ENCODE results near the gene TBC1D20.
"Not testable (repeated sequence)": the region's sequence is repeated elsewhere in the genome, so short reads cannot be mapped to it uniquely, and the experiment has no call there.

Gene TBC1D20

GRCh38 chr20:475463-476357 lies 13.4 kb upstream of the TBC1D20 start:
- DNase-seq, result no peak

DNA sequence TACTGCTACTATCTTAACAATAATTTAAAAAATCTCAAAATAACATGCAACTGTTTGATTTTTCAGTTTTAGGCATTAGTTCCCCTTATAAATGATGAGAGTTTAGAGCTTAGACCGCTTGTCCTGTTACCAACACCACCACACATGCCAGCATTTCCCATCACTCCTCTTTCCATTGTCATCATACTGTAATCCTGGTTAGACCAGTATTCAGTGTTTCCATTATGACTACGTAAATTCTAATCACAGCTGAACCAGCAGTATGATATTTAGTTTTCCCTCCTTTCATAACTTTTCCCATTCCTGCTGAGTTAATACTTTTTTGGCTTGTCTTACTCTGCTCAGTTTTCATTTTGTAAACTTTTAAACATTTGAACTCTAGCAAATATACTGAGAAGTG lies 12.2 kb upstream of the TBC1D20 start:
- no peak for DNase-seq

DNA sequence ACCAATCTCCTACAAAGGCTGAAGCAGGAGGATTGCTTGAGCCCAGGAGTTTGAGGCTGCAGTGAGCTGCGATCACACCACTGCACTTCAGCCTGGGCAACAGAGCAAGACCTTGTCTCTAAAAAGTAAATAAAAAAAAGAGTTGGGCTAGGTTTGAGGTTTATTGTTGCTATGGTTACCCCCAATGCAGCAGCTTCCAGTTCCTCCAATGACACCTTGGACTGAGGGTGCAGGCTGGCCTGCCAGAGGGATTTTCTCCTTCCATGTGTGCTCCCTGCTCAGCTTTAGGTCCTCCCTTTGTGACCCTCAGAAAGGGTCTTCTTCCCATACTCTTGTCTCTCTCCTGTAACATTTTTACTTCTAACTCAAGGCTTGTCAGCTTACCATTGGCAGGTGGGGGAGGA lies 10.6 kb upstream of the TBC1D20 start:
- DNase-seq, result no peak

- DNase-seq, result no peak
Measured at GRCh38 chr20:472137-472846, 10.0 kb upstream of the TBC1D20 start.

DNA sequence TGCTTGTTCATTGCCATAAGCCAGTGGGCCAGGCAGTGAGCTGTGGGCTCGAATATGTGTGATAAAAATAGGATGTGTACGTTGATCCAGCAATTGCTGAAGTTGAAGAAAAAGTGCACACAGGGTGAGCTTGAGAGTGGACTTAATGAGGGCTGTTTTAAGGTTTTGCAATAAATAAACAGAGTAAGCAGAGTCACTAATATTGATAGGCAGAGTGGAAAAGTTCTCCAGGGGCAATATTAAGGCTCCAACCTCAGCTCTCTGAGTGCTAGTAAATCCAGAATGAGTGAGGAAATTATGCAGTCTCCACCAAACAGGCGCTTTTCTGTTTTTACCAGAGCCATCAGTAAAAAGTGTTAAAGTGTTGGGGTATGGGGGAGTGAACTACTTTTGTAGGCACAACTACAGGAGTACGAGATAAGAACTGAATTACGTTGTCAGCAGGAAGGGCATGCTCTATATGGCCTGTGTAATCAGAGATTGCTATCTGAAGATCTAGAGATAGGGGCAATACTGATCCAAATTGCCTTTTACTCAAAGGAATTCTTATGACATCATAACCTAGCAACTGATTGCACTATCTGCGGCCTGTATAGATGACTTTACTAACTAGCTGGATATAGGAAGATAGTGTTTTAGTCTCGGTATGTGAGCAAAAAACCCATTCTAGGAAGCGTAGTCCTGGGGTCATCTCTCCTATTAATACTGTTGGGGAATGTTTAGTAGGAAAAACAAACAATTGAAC lies 7.6 kb upstream of the TBC1D20 start:
- no peak for DNase-seq

DNA sequence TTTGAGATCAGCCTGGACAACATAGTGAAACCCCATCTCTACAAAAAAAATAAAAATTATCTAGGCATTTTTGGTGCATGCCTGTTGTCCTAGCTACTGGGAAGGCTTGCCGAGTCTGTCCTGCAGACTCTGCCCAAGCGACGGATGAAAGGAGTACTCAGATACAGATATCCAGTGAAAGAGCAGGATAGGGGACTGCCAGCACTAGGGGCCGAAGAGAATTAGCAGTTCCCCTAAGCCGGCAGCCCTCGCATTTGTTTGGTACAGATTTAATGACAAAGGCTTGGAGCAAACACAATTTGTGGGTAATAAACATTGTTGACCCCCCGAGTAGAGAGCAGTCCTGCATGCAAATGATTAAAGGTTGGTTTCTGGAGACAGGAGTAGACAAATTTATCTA lies 5.4 kb upstream of the TBC1D20 start:
- no peak for DNase-seq

DNA sequence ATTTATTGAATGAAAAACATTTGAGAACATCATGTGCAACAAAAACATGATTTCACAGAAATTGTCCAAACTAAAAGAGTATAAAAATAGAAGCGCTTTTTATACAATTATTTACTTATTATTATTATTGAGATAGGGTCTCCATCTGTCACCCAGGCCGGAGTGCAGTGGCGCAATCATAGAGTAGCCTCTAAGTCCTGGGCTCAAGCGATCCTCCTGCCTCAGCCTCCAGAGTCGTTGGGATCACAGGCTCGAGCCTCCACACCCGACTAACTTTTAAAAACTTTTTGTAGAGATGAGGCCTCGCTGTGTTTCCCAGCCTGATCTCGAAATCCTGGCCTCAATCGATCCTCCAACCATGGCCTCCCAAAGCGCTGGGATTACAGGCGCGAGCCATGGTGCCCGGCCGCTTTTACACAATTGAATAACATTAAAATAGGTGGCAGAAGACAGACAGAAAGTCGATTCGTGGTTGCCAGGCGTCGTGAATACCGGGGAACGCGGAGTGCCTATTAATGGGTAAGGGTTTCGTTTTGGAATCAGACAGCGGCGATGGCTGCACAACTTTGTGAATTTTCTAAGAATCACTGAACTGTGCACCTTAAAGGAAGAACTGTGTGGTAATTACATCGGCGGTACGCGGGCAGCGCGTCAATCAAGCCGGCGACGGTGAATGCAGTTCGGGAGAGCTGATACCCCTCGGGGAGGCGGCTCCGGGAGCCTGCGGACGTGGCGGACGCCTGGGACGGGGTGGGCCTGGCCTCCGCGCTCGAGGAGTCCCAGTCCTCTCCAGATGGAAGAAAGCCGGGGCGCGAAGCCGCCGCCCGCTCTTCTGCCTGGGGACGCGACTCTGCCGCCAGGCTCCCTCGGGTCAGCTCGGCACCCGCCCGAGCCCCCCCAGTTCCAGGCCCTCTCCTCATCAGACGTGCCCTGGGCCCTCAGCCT lies 807 bp downstream of the TBC1D20 start:
- peak; percentile 44 for DNase-seq

DNA sequence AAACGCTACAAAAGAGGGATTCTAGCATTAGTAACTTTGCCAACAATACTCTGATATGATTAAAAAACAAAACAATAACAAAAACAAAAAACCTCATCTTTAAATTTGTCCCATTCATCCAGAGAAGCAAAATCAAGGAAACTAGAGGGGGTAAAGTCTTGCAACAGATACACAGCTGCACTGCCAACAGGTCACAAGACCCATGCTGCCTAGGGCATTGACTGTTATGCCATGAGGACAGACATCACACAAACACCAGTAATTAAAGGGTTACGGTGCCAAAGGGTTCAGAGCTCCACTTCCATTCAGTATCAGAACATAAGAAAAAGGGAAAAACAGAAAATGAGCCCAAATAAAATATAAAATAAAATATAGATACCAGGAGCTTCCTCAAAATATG lies 1.6 kb downstream of the TBC1D20 start:
- DNase-seq, result no peak

DNA sequence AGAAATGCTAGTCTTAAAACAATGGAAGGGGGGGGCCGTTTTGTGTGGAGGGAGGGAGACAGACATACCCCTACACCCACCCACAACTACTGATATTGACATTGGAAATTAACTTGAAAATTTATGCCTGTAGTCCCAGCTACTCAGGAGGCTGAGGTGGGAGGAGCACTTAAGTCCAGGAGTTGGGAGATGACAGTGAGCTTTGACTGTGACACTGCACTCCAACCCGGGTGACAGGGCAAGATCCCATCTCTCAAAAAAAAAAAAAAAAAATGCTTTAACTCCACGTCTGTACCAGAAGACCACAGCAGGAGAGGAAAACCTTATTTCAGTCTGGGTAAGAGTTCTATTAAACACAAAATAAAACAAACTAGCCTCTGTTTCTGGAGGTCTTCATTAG lies 2.2 kb downstream of the TBC1D20 start:
- no peak for DNase-seq

DNA sequence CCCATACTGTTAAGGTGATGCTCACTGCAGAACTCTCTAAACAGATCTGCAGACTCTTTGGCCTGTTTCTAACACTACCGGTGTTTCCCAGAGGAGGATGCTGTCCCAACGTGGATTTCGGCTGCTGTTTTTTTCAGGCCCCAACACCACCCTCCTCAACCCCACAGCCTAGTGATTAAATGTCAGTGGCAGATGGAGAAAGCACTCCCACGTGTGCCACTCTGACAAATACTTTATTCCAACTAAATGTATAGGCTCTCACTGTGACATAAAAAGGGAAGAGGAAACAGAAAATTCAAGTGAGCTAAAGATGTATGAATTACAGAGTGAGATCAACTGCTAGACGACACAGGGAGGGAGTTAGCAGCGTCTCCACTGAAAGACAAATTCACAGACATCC lies 3.6 kb downstream of the TBC1D20 start:
- no peak for DNase-seq

DNA sequence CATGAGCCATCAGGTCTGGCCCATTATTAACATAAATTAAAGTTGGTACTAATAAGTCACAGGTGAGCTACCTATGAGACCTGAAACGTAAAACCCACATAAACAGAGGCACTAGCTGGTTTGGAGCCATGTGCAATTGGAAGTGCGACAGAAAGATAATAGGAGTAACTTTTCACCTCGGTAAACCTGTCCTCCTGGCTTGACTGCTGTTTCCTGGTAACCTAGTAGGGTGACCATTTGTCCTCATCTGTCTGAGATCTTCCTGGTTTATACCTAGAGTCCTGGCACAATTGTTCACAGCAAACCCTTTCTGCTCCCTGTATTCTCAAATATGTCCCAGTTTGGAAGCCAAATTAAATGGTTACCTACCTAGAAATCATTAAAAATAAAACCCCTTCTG lies 7.4 kb downstream of the TBC1D20 start:
- DNase-seq, result no peak

DNA sequence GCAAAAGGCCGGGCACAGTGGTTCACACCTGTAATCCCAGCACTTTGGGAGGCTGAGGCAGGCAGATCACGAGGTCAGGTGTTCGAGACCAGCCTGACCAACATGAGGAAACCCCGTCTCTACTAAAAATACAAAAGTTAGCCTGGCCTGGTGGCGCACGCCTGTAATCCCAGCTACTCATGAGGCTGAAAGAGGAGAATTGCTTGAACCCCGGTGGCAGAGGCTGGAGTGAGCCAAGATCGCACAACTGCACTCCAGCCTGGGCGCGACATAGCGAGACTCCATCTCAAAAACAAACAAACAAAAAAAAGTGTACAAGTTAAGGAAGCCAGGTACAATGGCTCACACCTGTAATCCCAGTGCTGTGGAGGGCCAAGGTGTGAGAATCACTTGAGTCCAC lies 10.3 kb downstream of the TBC1D20 start:
- DNase-seq, result not testable (repeated sequence)

DNA sequence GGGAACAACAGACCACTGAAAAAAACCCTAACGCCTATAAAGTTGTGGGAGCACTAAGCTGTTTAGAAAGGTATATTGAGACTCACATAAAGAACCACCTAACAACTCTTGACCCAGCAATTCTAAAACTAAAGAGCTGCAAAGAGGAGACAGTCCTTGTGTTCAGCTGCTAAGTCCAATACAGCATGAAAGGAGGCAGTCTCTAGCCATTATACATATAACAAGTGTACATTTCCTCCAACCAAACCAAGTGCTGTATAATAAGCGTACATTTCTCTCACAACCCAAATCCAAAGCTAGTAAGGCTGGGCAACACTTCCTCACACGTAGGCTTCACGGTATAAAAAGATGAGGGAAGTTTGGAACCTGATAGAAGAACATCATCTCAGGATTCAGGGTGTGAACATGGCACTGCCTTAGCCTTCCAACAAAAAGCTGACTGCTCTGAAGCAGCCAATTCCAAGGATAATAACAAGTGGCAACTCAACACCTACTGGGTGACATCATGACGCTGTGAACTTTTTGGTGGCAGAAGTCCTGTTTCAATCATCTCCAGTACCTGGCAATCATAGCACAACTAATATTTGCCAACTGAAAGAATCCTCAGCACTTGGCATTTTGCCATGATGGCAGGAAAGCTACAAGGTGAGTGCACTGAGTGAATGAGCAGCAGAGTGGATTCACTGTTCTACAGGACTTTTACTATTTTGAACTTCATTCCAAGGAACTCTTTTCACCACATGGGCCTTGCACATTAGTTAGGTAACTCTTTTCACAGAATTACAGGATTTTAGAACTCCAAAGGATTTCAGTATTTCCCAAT lies 16.6 kb downstream of the TBC1D20 start:
- DNase-seq, result no peak

DNA sequence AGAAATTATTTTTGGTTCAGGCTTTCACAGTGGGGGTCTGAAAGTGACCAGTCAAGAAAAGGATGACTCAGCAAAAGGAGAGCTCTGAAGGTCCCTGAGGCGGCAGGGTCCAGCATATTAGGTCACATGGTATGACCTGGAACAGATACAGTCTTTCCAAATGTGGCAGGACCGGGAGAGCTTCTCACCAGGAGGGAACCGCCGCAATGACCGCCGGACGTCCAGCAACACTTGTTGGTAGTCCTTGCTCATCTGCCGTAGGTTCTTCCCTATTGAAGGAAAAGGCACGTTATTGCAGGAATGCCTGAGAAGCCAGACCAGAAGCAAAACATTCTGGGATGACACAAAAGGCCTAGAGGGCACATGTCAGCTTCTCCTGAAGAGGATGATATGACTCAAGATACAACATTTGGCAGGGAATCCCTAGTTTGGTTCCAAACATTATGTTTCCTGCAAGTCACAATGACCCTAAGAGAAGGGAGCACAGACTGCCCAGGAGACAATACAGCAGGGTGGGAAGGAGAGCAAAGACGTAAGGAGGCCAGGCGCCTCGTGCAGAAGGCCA lies 17.4 kb downstream of the TBC1D20 start:
- DNase-seq, result no peak

DNA sequence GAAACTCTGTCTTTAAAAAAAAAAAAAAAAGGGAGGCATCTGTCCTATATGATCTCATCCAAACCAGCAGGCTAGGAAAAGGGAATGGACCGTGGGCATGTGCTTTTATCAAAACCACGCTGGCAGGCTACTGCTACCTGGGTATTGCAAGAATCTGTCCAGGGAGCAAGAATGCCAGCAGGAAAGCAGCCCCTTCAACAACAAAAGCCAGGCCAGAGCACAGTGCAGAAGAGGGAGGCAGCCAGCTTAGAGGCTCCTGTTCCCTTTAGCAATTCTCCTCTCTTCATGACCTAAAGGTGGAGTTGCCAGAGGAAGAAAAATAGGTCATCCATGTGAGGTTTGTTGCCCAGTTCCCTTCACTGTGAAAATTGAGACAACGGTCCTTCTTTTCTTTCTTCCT lies 18.2 kb downstream of the TBC1D20 start:
- DNase-seq, result no peak

DNA sequence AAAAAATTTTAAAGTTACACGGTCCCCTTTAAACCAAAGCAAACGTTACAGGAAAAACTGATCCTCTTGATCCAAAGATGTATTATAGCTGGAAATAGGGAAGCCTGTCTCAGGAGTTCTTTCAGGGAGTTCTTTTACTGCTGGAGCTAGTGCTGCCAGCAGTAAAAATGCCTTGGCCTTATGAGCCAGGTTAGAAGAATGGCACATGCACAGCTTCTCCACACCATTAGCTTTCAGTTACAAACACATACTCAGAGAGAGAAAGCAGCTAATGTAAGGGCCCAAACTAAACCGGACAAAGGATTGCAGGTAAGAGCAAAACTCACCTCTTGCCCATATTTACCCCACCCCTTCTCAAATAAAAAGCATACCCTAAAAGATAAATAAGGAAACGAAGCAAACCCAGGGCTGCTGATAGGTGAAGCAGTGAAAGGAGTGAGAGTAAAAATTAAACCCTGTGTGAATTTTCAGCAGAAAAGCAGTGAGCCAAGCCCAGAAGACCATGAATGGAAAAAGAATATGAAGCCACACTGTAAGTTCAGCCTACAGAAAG lies 19.0 kb downstream of the TBC1D20 start:
- no peak for DNase-seq

- no peak for DNase-seq
Measured at GRCh38 chr20:440636-441035, 21.7 kb downstream of the TBC1D20 start.

DNA sequence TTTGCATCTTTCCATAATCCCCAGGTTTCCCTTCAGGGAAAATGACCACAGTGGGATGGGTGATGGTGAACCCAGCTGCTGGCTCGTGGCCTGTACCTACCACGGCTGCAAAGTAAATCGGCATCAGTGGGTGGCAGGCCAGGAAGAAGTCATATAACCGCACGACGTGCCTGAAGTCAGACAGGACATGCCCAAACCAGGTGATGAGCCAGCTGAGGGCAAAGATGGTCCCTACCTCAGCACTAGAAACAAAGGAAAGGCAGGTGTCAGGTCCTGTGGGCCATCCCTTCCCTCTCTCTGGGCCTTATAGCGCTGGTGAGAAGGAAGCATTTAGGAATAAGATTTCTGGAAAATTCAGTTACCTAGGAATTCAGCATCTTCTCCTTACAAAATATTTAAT lies 22.2 kb downstream of the TBC1D20 start:
- DNase-seq, result no peak

- peak; percentile 37 for DNase-seq
Measured at GRCh38 chr20:438571-439469, 23.5 kb downstream of the TBC1D20 start.
